ENCODE data around the gene KDM6B.
A peak's percentile ranks its signal among the peaks of the same experiment; 100 is the strongest.

The KDM6B gene

GRCh38 chr17:7831233-7831632 is 2.8 kb upstream of the KDM6B start:
- no peak for TF ChIP-seq CTCF (IDR thresholded peaks at IDR 0.05; ENCODE audit: low read length, missing control alignments)
- H3K4me3 ChIP-seq (replicated peaks; ENCODE audit: low read depth, low read length), result no peak overlapping the region
- DNase-seq (ENCODE audit: low read depth), result no peak

- no peak overlapping the region for H3K4me3 ChIP-seq (replicated peaks; ENCODE audit: low read depth, low read length)
- no peak for TF ChIP-seq CTCF (IDR thresholded peaks at IDR 0.05; ENCODE audit: low read length, missing control alignments)
- no peak for DNase-seq (ENCODE audit: low read depth)
Observed at GRCh38 chr17:7832431-7832830, 1.6 kb upstream of the KDM6B start.

GRCh38 chr17:7833011-7833794 is 814 bp upstream of the KDM6B start:
- TF ChIP-seq CTCF (IDR thresholded peaks at IDR 0.05; ENCODE audit: low read length, missing control alignments), result no peak
- peak overlapping the region; percentile 69 for H3K4me3 ChIP-seq (replicated peaks; ENCODE audit: low read depth, low read length)
- DNase-seq (ENCODE audit: low read depth), result no peak

GRCh38 chr17:7834542-7834956 is 532 bp downstream of the KDM6B start:
- peak overlapping the region; percentile 69 for H3K4me3 ChIP-seq (replicated peaks; ENCODE audit: low read depth, low read length)
- no peak for DNase-seq (ENCODE audit: low read depth)
- TF ChIP-seq CTCF (IDR thresholded peaks at IDR 0.05; ENCODE audit: low read length, missing control alignments), result no peak

- peak; percentile 80 for TF ChIP-seq CTCF (IDR thresholded peaks at IDR 0.05; ENCODE audit: low read length, missing control alignments)
- peak overlapping the region; percentile 69 for H3K4me3 ChIP-seq (replicated peaks; ENCODE audit: low read depth, low read length)
- DNase-seq (ENCODE audit: low read depth), result peak; percentile 99
Observed at GRCh38 chr17:7834957-7835813, 1.2 kb downstream of the KDM6B start.

- H3K4me3 ChIP-seq (replicated peaks; ENCODE audit: low read depth, low read length), result peak overlapping the region; percentile 69
- no peak for TF ChIP-seq CTCF (IDR thresholded peaks at IDR 0.05; ENCODE audit: low read length, missing control alignments)
- peak; percentile 78 for DNase-seq (ENCODE audit: low read depth)
Observed at GRCh38 chr17:7835814-7836595, 2.0 kb downstream of the KDM6B start.
